Right forelimb (tissue), 1 donor: Measurements from ENCODE around the gene BOC.
A peak's percentile ranks its signal among the peaks of the same experiment; 100 is the strongest.

ENCODE experiments used
- DNase-seq: peaks from one replicate; pipeline ENCODE4 v3.0.0-alpha.2; 2018

BOC gene

DNA sequence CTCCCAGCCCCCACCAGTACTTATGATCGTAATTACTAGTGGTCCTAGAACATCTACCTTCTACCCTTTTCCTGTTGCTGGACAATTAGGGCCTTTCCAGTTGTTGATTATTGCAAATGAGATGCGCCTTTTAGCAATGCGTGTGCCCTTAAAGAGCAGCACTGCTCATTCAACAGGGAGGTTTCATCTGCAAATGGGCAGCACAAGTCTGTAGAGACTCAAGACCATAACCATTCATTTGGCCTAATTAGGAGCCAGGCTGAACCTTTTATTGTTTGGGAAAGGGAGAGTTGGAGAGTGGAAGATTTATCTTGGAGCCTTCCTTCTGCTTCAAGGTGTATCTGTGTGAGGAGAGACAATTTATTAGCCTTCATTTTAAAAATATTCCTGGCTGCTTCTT, 42.3 kb downstream of the BOC start:
- DNase-seq, result peak; percentile 37

DNA sequence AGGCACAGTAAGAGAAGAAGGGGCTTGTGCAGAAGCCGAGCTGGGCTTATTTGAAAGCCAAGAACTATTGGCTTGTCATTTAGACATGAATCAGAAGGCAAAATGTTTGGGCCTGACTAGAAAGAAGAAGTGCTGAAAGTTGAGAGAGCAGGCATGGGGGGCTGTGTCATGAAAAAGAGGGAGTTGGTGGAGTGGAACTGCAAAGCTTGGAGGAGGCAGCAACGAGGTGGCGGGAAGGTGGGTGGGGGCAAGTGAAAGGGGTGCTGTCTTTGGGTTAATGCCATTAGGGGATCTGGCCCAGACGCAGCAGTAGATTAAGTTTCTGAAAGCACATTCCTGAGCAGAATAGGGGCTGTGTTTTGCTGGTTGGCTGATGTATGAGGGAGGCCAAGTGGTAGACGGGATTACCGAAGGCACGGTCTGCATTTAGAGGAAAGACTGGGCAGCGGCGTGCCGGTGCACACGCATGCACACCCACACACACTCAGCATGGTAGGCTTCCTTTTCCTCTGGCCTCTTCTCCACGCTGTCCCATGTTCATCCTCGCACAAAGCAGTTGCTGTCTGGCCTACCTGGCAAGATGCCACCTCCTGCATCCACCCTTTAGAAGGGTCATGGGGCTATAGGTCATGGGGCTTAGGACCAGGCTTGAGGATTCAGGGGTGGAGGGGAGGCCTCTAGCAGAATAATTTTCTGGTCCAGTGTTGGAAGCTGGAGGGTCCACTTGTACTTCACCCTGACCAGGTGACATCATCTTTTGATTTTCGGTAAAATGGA, 43.0 kb downstream of the BOC start:
- DNase-seq, result peak; percentile 78

GRCh38 chr3:113255100-113255853, 43.9 kb downstream of the BOC start:
- peak; percentile 42 for DNase-seq

DNA sequence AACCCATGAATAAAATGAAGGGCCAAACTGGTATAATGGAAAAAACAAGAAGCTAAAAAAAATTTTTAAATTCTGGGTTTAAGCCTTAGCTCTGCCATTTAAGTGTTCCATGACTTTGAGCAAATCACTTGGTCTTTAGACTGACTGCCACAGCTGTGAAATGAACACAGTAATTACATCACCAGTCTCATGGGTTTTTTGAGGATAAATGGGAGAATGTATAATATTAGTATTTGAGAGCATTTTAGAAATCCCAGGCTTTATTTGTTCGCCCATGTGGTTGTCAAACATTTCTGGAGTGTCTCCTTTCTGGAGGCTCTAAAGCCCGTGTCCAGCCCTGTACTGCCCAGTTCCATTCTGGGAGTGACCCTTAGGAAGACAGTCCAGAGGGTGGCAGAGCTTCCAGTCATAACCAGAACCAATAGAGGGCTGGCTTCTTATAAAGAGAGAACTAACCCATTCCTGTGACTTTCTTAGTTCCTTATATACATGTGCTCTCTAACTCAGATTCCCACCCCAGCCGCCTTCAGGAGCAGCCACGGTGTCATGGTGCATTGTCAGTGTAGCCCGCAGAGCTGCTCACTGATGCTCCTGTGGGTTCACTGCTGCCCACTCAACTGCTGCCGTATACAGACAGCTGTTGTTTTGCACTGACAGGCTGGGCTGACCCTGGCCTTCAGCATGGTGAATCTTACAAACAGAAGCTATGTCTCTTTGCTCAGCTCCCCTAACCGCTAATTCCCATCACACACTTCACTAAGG, 44.7 kb downstream of the BOC start:
- DNase-seq, result no peak

GRCh38 chr3:113258361-113258760, 47.0 kb downstream of the BOC start:
- peak; percentile 52 for DNase-seq

GRCh38 chr3:113259196-113259595, 47.8 kb downstream of the BOC start:
- DNase-seq, result no peak

DNA sequence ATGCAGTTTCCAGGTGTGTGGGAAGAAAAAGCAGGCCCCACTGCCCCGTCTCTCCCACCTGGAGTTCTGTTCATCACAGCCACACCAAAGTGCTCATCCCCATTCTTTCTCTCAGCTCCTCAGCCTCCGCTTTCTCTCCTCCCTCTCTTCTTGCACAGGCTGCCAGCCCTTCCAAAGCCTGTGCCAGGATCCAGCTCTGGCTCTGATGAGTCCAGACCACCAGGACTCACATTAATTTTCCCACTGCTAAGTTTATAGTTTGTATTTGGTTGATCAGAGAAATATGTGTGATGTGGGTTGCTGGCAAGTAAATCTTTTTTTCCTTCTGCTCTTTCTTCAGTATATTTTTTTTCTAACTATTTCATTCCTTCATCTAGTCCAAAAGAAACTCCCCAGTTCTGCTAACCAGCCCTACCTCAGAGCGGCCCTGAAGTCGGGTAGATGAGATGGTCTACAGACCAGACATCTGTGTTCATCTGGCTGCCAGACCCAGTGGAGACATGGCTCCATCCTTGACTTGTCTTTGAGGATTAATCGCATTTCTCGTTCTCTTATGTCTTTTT, 49.8 kb downstream of the BOC start:
- peak; percentile 82 for DNase-seq

GRCh38 chr3:113261626-113262303, 50.4 kb downstream of the BOC start:
- peak; percentile 66 for DNase-seq

DNA sequence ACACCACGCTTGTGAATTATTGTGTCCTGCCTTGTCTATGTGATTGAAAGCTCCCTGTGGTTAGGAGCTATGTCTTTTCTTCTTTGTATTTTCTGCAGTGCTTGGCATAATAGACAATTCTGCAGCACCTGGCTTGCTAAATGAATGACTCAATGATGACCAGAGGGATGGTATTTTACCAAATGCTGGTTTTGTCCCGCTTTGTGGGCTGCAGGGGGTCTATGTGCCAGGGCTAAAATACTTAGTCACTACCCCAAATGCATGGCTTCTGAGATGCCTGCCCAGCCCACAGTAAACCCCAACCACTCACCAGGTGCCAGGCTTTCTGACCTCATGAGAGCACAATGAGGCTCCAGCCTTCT, 50.9 kb downstream of the BOC start:
- no peak for DNase-seq

DNA sequence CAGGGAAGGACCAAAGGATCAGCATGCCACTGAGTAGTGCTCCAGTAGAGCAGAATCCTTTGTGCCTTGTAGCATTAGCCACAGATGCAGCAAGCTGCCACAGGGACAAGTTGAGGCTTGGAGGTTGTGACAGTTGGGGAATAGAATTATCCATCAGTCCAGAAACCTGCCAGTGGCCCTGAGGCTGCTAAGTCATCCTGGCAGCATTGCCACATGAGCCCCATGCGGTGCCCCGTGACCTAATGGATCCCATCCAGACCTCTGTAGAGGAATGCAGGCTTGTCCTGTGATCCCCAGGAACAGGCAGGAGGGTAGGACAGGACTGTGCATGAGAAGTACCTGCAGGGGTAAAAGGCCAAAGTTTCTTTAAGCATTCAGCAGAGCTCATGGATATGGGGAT, 51.7 kb downstream of the BOC start:
- DNase-seq, result peak; percentile 39

DNA sequence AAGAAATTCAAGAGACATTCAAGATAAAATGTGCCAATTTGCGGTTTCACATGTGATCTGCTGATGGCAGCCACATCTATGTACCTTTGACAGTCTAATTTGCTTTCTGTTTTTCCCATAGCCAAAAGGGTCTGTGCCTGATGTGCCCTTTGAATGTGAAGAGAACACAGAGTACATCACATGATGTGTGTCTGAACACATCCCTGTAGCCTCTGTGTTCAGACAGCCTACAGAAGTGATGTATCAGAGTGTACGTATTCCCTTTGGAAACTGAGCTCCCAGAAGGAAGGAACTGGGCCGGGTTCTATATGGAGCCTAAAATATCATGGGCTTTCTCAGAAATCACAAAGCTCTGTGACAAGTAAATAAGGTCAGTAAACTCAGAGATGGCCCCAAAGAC, 52.4 kb downstream of the BOC start:
- no peak for DNase-seq

DNA sequence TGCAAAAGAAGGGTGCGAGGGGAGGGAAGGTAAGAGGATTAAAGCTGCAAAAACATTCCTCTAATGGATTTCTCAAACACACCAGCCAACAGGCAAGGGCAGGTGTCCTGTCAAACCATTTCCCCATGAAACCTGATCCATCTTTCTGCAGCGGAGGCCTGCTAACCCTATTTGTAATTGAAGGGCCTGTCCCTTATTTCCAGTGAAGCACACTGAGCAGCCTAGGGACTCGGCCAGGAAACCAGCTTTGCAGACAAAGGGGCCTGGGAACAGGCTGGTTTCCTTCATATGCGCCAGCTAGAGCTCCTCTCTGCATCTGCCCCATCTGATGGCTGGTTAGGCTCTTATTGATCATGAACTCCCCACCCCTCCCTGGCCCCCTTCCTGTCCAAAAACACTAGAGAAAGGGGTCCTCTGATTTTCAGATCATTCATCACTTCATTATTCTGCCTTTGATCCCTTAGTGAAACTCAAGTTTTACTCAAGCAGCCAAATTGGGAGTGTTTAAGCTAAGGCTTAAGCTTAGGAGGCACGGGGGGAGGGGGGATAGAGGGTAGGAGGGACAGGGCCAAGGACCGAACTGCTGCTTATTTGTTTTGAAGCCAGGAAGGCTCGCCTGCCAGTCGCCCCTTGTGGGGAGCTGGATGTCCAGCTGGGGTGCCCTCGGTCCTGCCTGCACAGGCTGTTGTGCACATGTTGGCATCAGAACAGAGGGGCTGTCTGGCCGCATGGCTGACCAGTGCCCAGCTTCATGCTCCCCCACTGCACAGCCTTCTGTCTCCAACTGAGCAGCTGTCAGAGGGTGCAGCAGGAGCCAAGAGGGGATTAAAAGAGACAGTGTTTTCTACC, 53.1 kb downstream of the BOC start:
- no peak for DNase-seq

DNA sequence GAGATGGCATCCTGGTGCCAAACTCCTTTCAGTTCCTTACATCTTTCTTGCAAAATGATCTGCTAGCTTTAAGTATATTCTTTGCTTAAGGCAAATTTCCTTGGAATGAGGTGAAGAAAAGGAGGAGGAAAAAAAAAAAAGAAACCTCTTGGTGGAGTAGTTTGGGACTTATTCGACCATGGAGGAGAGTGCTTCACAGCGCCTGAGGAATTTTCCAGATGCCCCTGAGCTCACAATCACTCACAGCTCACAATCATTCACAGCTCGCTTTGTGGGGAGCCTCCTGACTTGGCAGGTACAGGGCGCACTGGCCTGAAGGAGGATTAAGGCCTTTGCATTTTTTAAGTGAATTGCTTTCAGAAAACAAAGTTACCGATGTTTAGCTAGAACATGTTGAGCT, 53.9 kb downstream of the BOC start:
- DNase-seq, result peak; percentile 43

DNA sequence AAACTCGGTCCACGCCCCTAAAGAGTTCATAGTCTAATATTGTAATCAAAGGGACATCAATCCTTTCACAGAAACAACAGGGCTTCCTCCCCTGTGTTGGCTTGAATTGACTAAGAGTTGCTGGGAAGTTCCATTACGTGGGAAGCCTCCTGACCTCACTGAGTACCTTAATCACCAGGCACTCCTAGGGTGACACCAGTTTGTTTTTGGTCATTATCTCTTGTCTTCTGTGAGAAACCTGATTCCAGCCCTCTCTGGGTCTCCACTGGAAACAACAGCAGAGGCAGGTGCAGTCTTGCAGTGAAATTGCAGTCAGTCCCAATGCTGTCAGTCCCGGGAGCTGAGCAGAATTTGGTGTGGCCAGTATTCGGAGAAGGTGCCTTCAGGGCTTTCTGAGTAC, 55.4 kb downstream of the BOC start:
- peak; percentile 42 for DNase-seq

- peak; percentile 43 for DNase-seq
These were observed 57.0 kb downstream of the BOC start for GRCh38 chr3:113268311-113268710.

DNA sequence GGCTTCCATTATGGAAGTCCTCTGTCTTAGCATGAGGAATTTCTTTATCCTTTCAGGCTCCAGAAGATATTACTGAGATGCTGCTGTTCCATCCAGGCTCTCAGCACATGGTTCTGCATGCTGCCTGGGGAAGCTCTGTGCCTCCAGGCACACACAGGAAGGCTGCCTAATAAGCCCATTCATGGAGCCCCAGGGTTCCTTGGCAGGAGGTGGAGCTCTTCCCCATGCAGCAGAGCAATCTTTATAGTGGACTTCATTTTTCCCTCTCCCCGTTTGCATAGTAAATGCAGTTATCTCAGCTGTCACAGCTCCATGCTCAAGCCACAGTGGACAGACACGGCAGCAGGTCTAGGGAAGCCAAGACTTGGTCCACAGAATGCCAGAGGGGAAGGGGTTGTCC, 57.6 kb downstream of the BOC start:
- peak; percentile 44 for DNase-seq

DNA sequence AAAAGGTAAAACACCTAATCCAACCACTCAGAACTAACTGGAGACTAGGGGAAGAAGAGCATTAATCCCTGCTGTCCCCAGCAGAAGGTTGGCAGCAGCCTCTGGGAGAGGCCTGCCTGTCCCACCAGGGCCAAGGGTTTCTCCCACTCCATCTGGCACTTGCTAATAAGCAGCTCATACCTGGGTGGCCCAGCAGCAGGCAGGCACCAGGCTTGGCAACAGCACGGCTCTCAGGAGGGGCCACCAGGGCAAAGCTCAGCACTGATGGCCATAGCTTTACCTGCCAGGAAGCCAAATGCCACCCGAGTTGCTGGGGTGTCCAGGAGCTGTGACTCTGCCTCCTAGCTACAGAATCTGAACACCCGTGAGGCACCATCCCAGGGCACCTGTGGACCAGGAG, 58.3 kb downstream of the BOC start:
- no peak for DNase-seq

DNA sequence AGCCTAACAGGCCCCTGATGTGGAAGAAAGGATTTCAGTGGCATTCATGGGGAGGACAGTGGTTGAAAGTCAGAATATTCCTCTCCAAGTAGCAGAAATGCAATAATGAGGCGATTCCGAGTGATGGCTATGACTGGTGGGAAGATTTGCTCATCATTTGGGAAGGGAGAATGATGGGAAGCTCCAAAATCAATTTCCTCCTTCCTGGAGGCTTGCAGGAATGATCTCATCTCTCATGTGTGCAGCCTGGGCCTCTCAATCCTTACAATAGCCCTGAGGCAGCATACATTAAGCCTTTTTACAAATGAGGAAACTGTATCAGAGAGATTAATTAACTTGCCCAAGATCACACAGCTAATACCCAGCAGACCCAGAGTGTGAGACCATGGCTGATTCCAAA, 58.7 kb downstream of the BOC start:
- DNase-seq, result peak; percentile 48

DNA sequence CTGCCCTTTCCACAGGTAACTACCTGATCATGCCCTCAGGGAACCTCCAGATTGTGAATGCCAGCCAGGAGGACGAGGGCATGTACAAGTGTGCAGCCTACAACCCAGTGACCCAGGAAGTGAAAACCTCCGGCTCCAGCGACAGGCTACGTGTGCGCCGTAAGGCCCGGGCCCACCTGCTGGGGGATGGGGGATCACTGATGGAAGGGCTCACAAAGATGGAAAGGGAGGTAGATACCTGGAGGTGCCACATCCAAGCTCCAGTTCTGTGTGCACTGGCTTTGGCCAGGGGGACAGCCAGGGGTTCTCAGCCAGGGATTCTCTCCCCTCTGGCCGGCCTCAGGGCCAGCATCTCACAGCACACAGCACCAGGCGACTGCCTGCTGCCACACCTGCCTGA, 59.4 kb downstream of the BOC start:
- no peak for DNase-seq

- DNase-seq, result no peak
These were observed 59.8 kb downstream of the BOC start for GRCh38 chr3:113271189-113271588.

- DNase-seq, result no peak
These were observed 60.4 kb downstream of the BOC start for GRCh38 chr3:113271594-113272384.
